ENCODE results near the gene MSN. TPM values are rescaled to one million over a fixed set of nuclear protein-coding genes. Genes with fewer than 3 reads are reported as not detected.
"Not testable (repeated sequence)": the region's sequence is repeated elsewhere in the genome, so short reads cannot be mapped to it uniquely, and the experiment has no call there.

MSN gene
- total RNA-seq, 1 donor from 2014 or later = 72.3 TPM

DNA sequence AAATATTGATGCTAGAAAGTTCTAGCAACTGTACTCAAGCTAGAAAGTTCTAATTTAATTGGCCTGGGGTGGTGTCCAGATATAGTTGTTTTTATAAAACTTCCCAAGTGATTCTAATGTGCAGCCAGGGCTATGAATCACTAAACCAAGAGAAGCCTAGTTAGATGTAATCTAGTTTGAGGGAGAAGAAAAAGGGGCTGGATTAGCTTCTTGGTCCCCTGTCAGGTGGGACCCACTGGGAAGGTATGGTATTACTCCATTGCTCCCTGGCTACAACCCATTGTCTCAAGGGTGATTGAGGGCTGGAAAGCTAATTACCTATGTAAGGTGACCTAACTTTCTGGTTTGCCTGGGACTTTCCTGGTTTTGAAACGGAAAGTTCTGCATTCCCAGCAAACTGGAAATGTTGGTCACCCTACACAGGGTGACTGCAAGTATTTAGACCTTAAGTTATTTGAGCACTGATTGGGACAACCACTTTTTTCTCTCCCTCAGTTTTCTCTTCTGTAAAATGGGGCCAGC is 23.9 kb upstream of the MSN start:
- no peak for TF ChIP-seq CTCF (IDR thresholded peaks at IDR 0.05; ENCODE audit: partially characterized antibody, unreplicated experiment)
- Mint-ChIP-seq H3K36me3 (ENCODE audit: unreplicated experiment) (no peaks in the 10 kb centered on the region), H3K4me3 (ENCODE audit: unreplicated experiment) (no peak overlapping the region), H3K4me1 (ENCODE audit: low read depth, unreplicated experiment) (no peaks in the 10 kb centered on the region), H3K27ac (ENCODE audit: unreplicated experiment) (no peak overlapping the region), H3K27me3 (ENCODE audit: unreplicated experiment) (no peaks in the 10 kb centered on the region), H3K9me3 (ENCODE audit: unreplicated experiment) (no peaks in the 10 kb centered on the region)
- no peak for DNase-seq

DNA sequence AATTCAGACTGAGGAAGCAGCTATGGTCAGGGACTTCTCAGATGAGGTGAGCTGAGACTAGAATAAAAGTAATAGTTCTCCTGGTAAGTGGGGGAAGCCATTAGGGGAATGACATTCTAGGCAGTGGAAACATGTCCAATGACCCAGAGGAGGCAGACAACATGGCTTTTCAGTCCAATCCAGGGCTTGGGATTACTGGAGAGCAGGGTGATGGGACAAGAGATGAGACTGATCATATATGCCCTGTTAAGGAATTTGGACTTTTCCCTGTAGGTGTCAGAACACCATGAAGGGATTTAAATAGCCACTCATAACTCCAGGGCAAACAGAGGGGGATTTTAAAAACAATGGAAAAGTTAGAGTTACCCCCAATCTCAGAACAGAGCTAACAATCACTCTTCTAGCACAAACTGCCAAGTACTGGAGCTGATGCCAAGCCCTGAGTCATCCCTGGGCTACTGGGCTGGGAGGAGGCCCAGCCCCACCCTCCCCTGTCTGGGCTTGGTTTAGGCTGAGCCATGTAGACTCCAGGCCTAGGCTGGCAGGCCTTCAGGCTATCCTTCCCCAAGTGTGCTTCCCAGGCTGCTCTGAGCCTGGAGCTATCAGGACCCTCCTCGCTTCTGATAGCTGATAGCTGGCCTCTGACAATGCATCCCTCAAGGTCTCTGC is 22.7 kb upstream of the MSN start:
- no peaks in the 10 kb centered on the region for H3K4me1 Mint-ChIP-seq (ENCODE audit: low read depth, unreplicated experiment)
- DNase-seq = no peak
- no peak overlapping the region for H3K4me3 Mint-ChIP-seq (ENCODE audit: unreplicated experiment)
- H3K27ac Mint-ChIP-seq (ENCODE audit: unreplicated experiment) = no peak overlapping the region
- H3K9me3 Mint-ChIP-seq (ENCODE audit: unreplicated experiment) = no peaks in the 10 kb centered on the region
- no peaks in the 10 kb centered on the region for H3K36me3 Mint-ChIP-seq (ENCODE audit: unreplicated experiment)
- no peak for TF ChIP-seq CTCF (IDR thresholded peaks at IDR 0.05; ENCODE audit: partially characterized antibody, unreplicated experiment)
- H3K27me3 Mint-ChIP-seq (ENCODE audit: unreplicated experiment) = no peaks in the 10 kb centered on the region

GRCh38 chrX:65647801-65648200 is 19.7 kb upstream of the MSN start:
- H3K36me3 Mint-ChIP-seq (ENCODE audit: unreplicated experiment) = no peaks in the 10 kb centered on the region
- no peak for TF ChIP-seq CTCF (IDR thresholded peaks at IDR 0.05; ENCODE audit: partially characterized antibody, unreplicated experiment)
- DNase-seq = no peak
- H3K27ac Mint-ChIP-seq (ENCODE audit: unreplicated experiment) = no peak overlapping the region
- H3K4me3 Mint-ChIP-seq (ENCODE audit: unreplicated experiment) = no peak overlapping the region
- no peaks in the 10 kb centered on the region for H3K4me1 Mint-ChIP-seq (ENCODE audit: low read depth, unreplicated experiment)
- H3K27me3 Mint-ChIP-seq (ENCODE audit: unreplicated experiment) = no peaks in the 10 kb centered on the region
- no peaks in the 10 kb centered on the region for H3K9me3 Mint-ChIP-seq (ENCODE audit: unreplicated experiment)

- no peak for DNase-seq
- Mint-ChIP-seq H3K27ac (ENCODE audit: unreplicated experiment) (no peak overlapping the region), H3K4me3 (ENCODE audit: unreplicated experiment) (no peak overlapping the region), H3K9me3 (ENCODE audit: unreplicated experiment) (no peaks in the 10 kb centered on the region), H3K27me3 (ENCODE audit: unreplicated experiment) (no peaks in the 10 kb centered on the region), H3K4me1 (ENCODE audit: low read depth, unreplicated experiment) (no peaks in the 10 kb centered on the region), H3K36me3 (ENCODE audit: unreplicated experiment) (no peaks in the 10 kb centered on the region)
- TF ChIP-seq CTCF (IDR thresholded peaks at IDR 0.05; ENCODE audit: partially characterized antibody, unreplicated experiment) = no peak
Measured at GRCh38 chrX:65652098-65652497, 15.4 kb upstream of the MSN start.

DNA sequence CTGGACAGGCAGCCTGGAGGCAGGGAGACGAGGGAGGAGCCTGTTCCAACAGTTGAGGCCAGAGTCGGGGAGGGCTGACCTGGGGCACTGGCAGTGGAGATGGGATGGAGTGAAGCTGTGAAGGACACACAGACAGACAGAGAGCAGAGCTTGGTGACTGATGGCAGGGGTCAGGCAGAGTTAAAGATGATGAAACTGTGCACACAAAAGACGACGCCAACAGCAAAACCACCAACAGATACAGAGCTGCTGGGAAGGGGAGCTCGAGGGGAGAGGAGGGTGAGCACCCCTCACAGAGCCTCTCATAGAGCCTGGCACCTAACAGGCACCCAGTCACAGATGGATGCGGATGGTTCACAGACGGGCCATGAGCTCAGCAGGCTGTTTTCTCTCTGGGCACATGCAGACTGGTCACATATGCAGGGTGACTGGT is 10.4 kb upstream of the MSN start:
- not testable (repeated sequence) for H3K36me3 Mint-ChIP-seq (ENCODE audit: unreplicated experiment); H3K27me3 Mint-ChIP-seq (ENCODE audit: unreplicated experiment); H3K9me3 Mint-ChIP-seq (ENCODE audit: unreplicated experiment); DNase-seq; H3K27ac Mint-ChIP-seq (ENCODE audit: unreplicated experiment); H3K4me3 Mint-ChIP-seq (ENCODE audit: unreplicated experiment); H3K4me1 Mint-ChIP-seq (ENCODE audit: low read depth, unreplicated experiment)

All from glutamatergic neuron (in vitro differentiated cells).